ENCODE measurements around the gene IGSF8. TPM values are rescaled to one million over a fixed set of nuclear protein-coding genes. Genes with fewer than 3 reads are reported as not detected.

IGSF8 gene
- total and polyA plus RNA-seq, 2 donors (not counting 3 experiments of a cell fraction or from before 2014, with no cell fraction given), result 9.5 to 17.5 TPM

GRCh38 chr1:160047111-160047991 is 51.1 kb downstream of the IGSF8 start:
- dilution Hi-C loops (cut with MboI; ENCODE audit: extremely low pct_ligation_motif_present, low sequenced_read_pairs), result no loop called here
- Histone ChIP-seq H3K79me2 (ENCODE audit: control insufficient read depth, insufficient read depth, low read length) (no peaks in the 10 kb centered on the region), H2AFZ (ENCODE audit: low read depth, low read length) (no peak overlapping the region), H3K9me1 (replicated peaks; ENCODE audit: control insufficient read depth, extremely low read depth, insufficient read depth, low read length) (no peaks in the 10 kb centered on the region), H3K9ac (replicated peaks; ENCODE audit: extremely low read depth, insufficient read depth, low read length) (no peak overlapping the region), H3K27me3 (ENCODE audit: control insufficient read depth in 2 of 2, insufficient read depth in 2 of 2, low read length in 2 of 2) (peaks cover 20 to 28% of the 10 kb centered on the region in 2 experiments), H4K20me1 (replicated peaks; ENCODE audit: control insufficient read depth, extremely low read depth, insufficient read depth, low read length) (no peaks in the 10 kb centered on the region), H3K36me3 (ENCODE audit: control insufficient read depth in 2 of 2, extremely low read depth in 1 of 2, insufficient read depth in 2 of 2, low read length in 2 of 2) (no peaks in the 10 kb centered on the region), H3K9me3 (replicated peaks; ENCODE audit: control insufficient read depth, insufficient read depth, low read length) (no peaks in the 10 kb centered on the region), H3K4me2 (ENCODE audit: insufficient read depth, low read length) (no peak overlapping the region), H3K27ac (ENCODE audit: insufficient read depth, low read depth, low read length) (no peak overlapping the region), H3K4me1 (ENCODE audit: control insufficient read depth, extremely low read depth, insufficient read depth, low read length) (no peaks in the 10 kb centered on the region), H3K4me3 (replicated peaks in 1 of 3; ENCODE audit: insufficient read depth in 1 of 3, low read depth in 1 of 3, low read length in 3 of 3) (no peak overlapping the region)
- ChIA-PET POLR2A (no interaction called here), CTCF (interaction anchor here (0.7 to 3.1 kb wide), 14 partner anchors 12 to 849 kb away, joined by 3 to 29 read pairs (median 5); partner anchors contain the start of genes KCNJ10 and KCNJ9)
- no TSS peak for BruUV-seq (replicated peaks)
- TF ChIP-seq POLR2AphosphoS5 (IDR thresholded peaks at IDR 0.05; ENCODE audit: insufficient read depth, low read depth, low read length) (no peak), CTCF (IDR thresholded peaks at IDR 0.05; ENCODE audit: extremely low read depth in 1 of 2, insufficient read depth in 1 of 2, low read depth in 1 of 2, low read length in 2 of 2) (no peak), JUN (IDR thresholded peaks at IDR 0.05; ENCODE audit: borderline replicate concordance, insufficient read depth, insufficient read length, low read depth) (no peak), MAX (IDR thresholded peaks at IDR 0.05; ENCODE audit: insufficient read depth, insufficient read length) (no peak), POLR2A (IDR thresholded peaks at IDR 0.05; ENCODE audit: low read depth, low read length) (no peak), FOS (IDR thresholded peaks at IDR 0.05; ENCODE audit: borderline replicate concordance, insufficient read depth, low read length) (no peak), MYC (IDR thresholded peaks at IDR 0.05; ENCODE audit: low read depth, low read length) (no peak), EZH2 (IDR thresholded peaks at IDR 0.05; ENCODE audit: borderline replicate concordance, low read depth, low read length, severe bottlenecking) (no peak), GATA2 (IDR thresholded peaks at IDR 0.05; ENCODE audit: insufficient read depth, insufficient read length, low read depth, low read length) (no peak)
- FAIRE-seq (no peak), DNase-seq (ENCODE audit: low read depth, low spot score) (no peak)
- intact Hi-C loops (cut with micrococcal nuclease), result no loop called here
